CD4-positive, alpha-beta T cell treated with Interleukin-1 beta for 1 hour (primary cell): Measurements from ENCODE around the gene CETN1.
A peak's percentile ranks its signal among the peaks of the same experiment; 100 is the strongest.

ENCODE experiments used
- DNase-seq, 2 donors: peaks; one replicate each; pipeline ENCODE4 v3.0.0-alpha.2; 2020 to 2022

Gene CETN1

DNA sequence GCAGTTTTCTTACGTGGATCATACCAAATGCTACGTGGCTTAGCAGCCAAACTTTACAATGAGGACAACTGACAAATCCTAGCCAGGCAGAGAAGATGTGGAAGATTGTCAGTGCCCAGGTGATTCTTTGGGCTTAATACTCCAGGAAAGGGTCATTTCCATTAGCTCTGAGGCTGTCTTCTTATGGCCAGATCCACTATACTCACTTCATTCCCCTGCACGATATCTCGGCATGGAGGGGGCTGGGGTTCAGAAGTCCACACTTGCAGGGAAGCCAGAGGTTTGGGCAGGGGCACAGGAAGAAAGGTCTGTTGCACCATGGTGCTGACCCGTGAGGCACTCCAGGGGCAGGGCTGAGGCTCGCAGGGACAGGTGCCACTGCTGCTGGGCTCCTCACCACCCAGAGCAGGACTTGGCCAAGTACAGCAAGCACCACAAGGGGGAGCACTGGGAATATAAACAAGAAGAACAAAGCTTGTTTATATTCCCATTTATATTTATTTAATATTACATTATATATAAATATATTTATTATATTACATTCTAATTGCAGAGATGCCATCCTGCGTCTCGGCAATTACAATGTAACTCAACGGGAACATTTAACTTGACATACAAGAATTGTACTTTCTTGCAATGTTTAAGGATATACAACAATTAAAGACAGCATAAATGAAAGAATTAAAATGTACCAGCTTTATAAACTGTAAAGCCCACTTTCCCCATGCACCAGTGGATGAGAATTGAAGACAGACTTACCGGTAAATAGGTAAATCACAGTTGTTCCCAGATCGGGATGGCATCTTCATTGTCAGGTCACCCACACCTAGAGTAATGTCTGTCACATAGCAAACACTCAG is 43.8 kb downstream of the CETN1 start:
- peak; percentile 41 to 54 for DNase-seq

DNA sequence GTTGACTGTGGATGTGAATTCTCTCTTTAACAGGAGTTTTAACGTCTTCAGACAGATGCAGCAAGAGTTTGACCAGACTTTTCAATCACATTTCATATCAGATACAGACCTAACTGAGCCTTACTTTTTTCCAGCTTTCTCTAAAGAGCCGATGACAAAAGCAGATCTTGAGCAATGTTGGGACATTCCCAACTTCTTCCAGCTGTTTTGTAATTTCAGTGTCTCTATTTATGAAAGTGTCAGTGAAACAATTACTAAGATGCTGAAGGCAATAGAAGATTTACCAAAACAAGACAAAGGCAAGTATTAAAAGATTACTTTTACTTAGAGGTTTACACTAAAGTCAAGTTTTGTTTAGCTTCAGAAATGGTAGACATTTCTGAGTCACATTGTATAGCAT is 47.1 kb downstream of the CETN1 start:
- no peak for DNase-seq

DNA sequence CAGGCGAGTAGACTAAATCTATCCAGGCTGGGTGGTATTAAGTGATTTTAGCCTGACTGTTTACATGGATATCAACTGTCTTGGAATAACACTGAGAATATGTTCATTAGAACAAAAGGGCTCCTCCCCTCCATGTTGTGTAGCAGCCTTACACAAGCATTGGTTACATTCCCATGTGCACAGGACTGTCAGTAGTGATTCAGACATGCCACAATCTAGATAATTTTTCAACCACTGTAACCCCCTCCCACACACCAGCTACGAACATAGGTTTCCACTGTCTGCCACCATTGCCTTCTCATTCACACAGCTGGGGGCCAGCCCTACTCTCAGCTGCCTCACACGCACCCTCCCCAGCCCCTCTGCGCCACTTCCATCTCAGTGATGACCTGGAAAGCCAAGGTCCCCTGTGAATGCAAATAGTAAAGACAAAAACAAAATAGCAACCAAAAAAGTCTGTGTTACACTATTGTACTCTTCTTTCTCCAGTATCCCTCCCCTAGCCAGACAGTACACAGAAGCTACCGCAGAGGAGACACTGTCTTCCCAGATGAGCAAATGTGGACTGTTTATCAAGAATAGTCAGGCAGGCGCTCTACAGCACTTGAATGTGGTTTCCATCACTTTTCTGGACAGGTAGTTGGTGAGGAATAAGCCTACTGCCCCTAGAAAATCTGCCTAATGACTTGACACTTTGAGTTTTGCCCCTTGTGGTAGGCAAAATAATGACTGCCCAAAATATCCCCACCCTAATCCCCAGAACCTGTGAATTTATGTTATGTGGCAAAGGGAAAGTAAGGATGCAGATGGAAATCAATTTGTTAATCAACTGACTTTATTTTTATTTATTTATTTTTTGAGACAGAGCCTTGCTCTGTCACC is 49.3 kb downstream of the CETN1 start:
- DNase-seq, result no peak

- no peak for DNase-seq
Measured at GRCh38 chr18:631560-631959, 51.4 kb downstream of the CETN1 start.
